BLaER1 (cell line): ENCODE results near the gene SMIM11.

ENCODE experiments used
- H3K27ac ChIP-seq: shearing (Covaris generic); formaldehyde crosslinking; 2 replicates; pipeline ENCODE4 v1.8.1; 2022
- H3K27me3 ChIP-seq: shearing (Covaris generic); formaldehyde crosslinking; 2 replicates; pipeline ENCODE4 v1.8.1; 2022
- H3K36me3 ChIP-seq: shearing (Covaris generic); formaldehyde crosslinking; 2 replicates; pipeline ENCODE4 v1.8.1; 2022
- H3K4me1 ChIP-seq: shearing (Covaris generic); formaldehyde crosslinking; 2 replicates; pipeline ENCODE4 v1.8.1; 2022
- H3K4me2 ChIP-seq: shearing (Covaris generic); formaldehyde crosslinking; 2 replicates; pipeline ENCODE4 v1.8.1; 2022
- H3K4me3 ChIP-seq: shearing (Covaris generic); formaldehyde crosslinking; 2 replicates; pipeline ENCODE4 v1.8.1; 2022
- H3K9ac ChIP-seq: shearing (Covaris generic); formaldehyde crosslinking; 2 replicates; pipeline ENCODE4 v1.8.1; 2022
- H3K9me3 ChIP-seq: shearing (Covaris generic); formaldehyde crosslinking; 2 replicates; pipeline ENCODE4 v1.8.1; 2022
- H4K20me1 ChIP-seq: shearing (Covaris generic); formaldehyde crosslinking; 2 replicates; pipeline ENCODE4 v1.8.1; 2022
- Cebpa-rat ChIP-seq: shearing (Covaris generic); IDR thresholded peaks from 2 replicates; pipeline ENCODE4 v1.8.1; 2022

The SMIM11 gene

DNA sequence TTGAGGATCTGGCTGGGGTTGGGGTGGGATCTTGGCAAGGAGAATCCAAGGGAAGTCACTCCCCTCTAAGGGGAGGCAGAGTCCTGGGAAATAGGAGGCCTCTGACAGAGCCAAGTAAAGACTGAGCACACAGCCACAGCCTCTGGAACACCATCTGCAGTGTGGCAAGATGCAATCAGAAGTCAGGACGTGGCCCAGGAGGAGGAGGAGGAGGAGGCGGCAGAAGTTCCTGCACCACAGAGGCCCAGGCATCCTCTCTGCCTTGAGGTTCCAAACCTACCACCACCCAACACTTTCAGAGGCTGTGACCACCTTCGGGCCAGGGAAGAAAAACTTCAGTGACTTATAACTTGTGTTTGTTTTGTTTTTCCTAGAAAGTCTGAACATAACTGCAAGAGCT is 35.2 kb upstream of the SMIM11 start:
- no peak for TF ChIP-seq Cebpa-rat
- Histone ChIP-seq H3K27me3 (no peaks in the 10 kb centered on the region), H3K9me3 (no peaks in the 10 kb centered on the region), H3K27ac (no peak overlapping the region), H3K4me1 (peaks cover 8% of the 10 kb centered on the region; the same call in 1 of the 2 replicates), H3K4me3 (no peak overlapping the region), H3K36me3 (no peaks in the 10 kb centered on the region), H4K20me1 (no peaks in the 10 kb centered on the region), H3K9ac (no peak overlapping the region), H3K4me2 (no peak overlapping the region)

DNA sequence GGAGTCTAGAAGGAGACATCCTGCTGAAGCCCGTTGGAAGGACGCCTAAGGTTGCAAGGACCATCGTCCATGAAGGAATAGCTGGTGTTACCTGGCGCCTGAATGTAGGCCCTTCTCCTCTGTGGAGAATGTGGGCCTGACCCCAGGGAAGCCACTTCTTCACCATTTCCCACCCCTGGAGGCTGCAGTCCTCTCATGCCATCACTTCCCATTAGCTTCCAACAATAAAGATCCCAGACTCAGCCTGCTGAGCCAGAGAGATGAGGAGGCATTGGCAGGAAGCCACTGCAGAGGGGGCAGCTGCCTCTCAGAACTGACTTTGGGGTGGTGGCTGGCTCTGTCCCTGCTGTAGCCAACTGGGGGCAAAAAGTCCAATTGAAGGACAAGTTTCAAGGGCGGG is 32.8 kb upstream of the SMIM11 start:
- Histone ChIP-seq H4K20me1 (no peaks in the 10 kb centered on the region), H3K9me3 (no peaks in the 10 kb centered on the region), H3K4me2 (no peak overlapping the region), H3K4me3 (no peak overlapping the region), H3K36me3 (no peaks in the 10 kb centered on the region), H3K4me1 (no peaks in the 10 kb centered on the region), H3K27ac (no peak overlapping the region), H3K9ac (no peak overlapping the region), H3K27me3 (no peaks in the 10 kb centered on the region)
- TF ChIP-seq Cebpa-rat: no peak

DNA sequence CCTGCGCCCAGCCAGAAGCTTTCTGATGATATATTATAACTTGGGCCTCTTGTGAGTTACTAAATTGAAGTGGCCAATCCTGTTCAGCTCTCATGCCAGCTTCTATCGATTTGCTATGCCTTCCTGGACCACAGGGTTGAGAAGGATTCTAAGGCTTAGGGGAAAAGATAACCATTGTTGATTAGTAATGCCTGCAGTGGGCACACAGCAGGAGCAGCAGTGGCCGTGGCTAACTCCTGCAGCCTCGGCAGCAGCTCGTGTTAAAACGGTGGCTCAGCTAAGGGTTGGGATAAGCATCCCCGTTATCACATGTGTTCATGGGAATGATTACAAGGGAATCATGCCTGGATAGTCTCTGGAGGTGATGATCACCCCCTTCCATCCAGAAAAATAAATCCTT is 32.0 kb upstream of the SMIM11 start:
- H3K9me3 ChIP-seq: no peaks in the 10 kb centered on the region
- H3K4me1 ChIP-seq: no peaks in the 10 kb centered on the region
- H3K4me2 ChIP-seq: no peak overlapping the region
- no peak overlapping the region for H3K9ac ChIP-seq
- TF ChIP-seq Cebpa-rat: no peak
- H3K27ac ChIP-seq: no peak overlapping the region
- no peaks in the 10 kb centered on the region for H3K27me3 ChIP-seq
- no peaks in the 10 kb centered on the region for H3K36me3 ChIP-seq
- H3K4me3 ChIP-seq: no peak overlapping the region
- no peaks in the 10 kb centered on the region for H4K20me1 ChIP-seq

DNA sequence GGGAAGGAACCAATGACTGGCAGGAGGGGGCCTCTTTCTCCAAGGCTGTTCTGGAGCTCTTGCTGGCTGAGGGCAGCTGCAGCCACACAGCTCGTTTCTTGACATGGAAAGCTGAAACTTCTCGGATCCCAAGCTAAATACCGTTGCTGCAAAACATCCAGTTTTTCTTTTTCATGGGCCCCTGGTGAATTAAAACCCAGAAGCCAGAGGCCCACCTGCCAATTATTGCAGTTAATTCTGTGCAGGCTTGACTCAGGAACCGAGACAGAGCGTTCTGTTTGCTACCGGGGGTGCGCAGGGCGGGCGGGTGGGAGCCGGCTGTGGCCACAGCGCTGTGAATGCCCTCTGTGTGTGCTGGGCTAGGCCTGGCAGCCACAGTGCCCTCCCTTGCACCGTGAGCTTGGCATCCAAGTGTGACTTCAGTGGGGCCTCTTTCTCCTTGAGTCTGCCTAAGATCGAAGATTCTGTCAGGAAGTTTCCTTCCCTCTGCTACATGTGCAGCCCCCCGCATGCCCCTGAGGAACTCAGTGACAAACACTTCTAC is 31.4 kb upstream of the SMIM11 start:
- Histone ChIP-seq H3K27ac (no peak overlapping the region), H3K4me2 (no peak overlapping the region), H3K9ac (no peak overlapping the region), H3K4me3 (no peak overlapping the region), H3K9me3 (no peaks in the 10 kb centered on the region), H3K36me3 (no peaks in the 10 kb centered on the region), H4K20me1 (no peaks in the 10 kb centered on the region), H3K27me3 (no peaks in the 10 kb centered on the region), H3K4me1 (no peaks in the 10 kb centered on the region)
- TF ChIP-seq Cebpa-rat: no peak

DNA sequence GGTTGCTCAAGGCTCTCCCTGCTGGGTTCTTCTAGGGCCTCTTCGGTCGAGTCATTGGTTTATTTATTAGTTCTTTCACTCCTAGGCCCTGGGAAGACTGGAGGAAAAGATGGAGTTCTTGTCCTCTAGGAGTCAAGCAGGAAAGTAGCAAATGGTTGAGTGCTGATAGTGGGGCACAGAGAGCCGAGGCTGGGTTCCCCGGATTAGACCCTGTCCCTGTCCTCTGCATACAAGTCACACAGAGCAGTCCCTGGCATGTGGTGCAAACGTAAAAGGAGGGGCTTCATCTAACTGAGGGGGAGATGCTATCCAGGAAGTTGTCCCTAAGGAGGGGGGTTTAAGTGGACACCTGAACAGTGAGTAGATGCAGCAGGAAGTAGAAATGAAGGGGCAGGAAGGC is 30.7 kb upstream of the SMIM11 start:
- H3K27ac ChIP-seq: no peak overlapping the region
- no peaks in the 10 kb centered on the region for H3K27me3 ChIP-seq
- H3K4me2 ChIP-seq: no peak overlapping the region
- no peaks in the 10 kb centered on the region for H3K36me3 ChIP-seq
- no peaks in the 10 kb centered on the region for H3K9me3 ChIP-seq
- H3K4me1 ChIP-seq: no peaks in the 10 kb centered on the region
- H3K9ac ChIP-seq: no peak overlapping the region
- TF ChIP-seq Cebpa-rat: no peak
- H4K20me1 ChIP-seq: no peaks in the 10 kb centered on the region
- H3K4me3 ChIP-seq: no peak overlapping the region

DNA sequence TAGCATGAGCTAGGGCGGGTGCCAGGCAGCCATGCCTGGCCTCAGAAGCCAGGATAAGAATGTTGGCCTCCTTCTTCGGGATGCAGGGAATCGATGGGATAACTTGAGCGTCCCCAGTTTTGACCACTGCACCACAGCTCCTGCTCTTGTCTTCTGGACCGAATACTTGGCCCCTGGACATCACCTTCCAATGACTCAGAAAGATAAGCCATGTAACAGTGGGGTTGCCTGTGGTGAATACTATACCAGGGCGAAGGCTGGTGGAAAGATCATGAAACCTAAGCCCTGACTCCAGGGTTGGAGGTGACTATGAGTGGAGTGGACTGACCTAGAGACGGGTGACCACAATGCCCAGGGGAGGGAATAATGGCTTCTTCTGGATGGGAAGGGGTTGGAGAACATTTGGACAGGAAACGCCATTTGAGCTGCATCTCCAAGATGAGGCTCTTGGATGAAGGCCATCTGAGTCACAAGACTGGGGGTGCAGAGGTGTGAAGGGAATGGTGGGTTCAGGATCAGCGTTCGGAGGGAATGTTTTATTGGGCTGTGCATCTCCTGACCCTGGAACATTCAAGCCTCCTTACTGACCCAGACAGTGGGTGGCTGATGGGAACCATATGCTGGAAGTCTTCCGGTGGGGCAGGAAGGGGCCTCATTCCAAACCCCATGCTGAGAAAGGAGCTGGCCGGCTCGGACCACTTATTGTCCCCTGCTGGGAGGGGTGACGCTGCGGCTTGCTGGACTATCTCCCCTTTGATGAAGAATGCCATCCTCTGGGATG is 30.0 kb upstream of the SMIM11 start:
- Histone ChIP-seq H3K4me1 (no peaks in the 10 kb centered on the region), H3K4me2 (no peak overlapping the region), H4K20me1 (no peaks in the 10 kb centered on the region), H3K27ac (no peak overlapping the region), H3K4me3 (no peak overlapping the region), H3K27me3 (no peaks in the 10 kb centered on the region), H3K9me3 (no peaks in the 10 kb centered on the region), H3K9ac (no peak overlapping the region), H3K36me3 (no peaks in the 10 kb centered on the region)
- TF ChIP-seq Cebpa-rat: no peak

DNA sequence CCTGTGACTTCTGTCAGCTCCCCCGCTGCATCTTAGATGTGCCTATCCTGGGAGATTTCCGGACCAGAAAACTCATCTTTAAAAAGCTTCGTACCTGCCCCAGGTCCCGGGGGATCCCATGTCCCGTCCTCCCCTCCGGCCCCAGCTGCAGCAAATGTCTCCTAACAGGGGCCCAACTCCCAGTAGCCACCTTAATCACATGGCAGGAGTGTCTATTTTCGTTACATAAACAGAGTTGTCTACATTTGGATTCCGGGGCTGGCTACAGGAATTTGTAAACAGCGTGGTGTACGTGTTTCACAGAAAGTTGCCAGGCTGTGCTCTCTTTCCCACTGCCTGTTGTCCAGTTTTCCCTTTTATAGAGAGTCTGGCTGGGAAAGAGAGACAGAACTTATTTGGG is 29.4 kb upstream of the SMIM11 start:
- Histone ChIP-seq H4K20me1 (no peaks in the 10 kb centered on the region), H3K9ac (no peak overlapping the region), H3K4me1 (no peaks in the 10 kb centered on the region), H3K4me2 (no peak overlapping the region), H3K27me3 (no peaks in the 10 kb centered on the region), H3K36me3 (no peaks in the 10 kb centered on the region), H3K27ac (no peak overlapping the region), H3K4me3 (no peak overlapping the region), H3K9me3 (no peaks in the 10 kb centered on the region)
- TF ChIP-seq Cebpa-rat: no peak

DNA sequence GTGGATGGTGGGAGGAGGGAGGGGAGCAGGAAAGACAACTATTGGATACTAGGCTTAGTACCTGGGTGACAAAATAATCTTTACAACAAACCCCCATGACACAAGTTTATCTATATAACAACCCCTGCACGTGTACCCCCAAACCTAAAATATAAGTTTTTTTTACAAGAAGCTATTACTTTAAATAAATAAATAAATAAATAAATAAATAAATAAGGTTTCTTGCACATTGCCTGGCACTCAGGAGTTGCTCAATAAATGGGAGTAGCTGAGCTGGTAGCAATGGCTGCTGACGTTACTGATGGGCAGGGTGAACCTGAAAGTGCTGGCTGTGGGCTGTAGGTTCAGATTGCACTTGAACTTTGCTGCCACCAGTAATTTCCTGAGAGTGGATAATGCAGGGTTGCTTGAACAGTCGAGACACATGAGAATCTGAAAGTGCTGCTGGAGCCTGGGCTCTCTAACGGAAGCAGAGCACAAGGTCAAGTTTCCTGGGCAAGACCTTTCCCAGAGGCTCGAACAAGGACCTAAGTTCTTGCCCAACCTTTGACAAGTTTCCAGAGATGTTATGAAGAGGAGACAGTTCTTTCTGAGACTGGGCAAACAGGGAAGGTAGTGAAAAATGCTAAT is 26.3 kb upstream of the SMIM11 start:
- TF ChIP-seq Cebpa-rat: no peak
- no peaks in the 10 kb centered on the region for H3K4me1 ChIP-seq
- H3K9me3 ChIP-seq: no peaks in the 10 kb centered on the region
- H3K27ac ChIP-seq: no peak overlapping the region
- H4K20me1 ChIP-seq: no peaks in the 10 kb centered on the region
- no peak overlapping the region for H3K4me3 ChIP-seq
- H3K9ac ChIP-seq: no peak overlapping the region
- H3K27me3 ChIP-seq: no peaks in the 10 kb centered on the region
- H3K36me3 ChIP-seq: no peaks in the 10 kb centered on the region
- H3K4me2 ChIP-seq: no peak overlapping the region

DNA sequence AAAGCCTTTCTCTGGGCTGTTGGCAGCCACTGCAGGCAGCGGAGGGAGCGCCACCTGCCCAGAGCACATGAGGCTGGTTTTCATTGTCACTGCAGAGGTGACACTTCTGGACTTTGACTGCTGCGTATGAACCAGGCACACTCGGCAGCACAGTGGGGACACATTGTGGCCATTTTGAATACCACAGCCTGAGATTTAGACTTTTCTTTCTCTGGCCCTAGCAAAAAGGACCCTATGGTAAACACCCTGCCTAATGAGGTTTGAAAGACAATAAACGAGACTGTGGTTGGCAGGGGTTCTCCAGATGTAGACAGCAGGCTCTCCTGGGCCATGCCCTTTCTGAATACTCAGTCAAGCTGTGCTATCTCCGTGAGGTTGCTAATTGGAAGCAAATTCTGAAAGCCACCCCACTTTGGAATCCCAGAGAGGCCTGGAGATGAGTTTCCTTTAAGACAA is 23.5 kb upstream of the SMIM11 start:
- H3K36me3 ChIP-seq: no peaks in the 10 kb centered on the region
- no peaks in the 10 kb centered on the region for H4K20me1 ChIP-seq
- no peaks in the 10 kb centered on the region for H3K9me3 ChIP-seq
- no peaks in the 10 kb centered on the region for H3K27me3 ChIP-seq
- TF ChIP-seq Cebpa-rat: no peak
- no peak overlapping the region for H3K9ac ChIP-seq
- H3K4me2 ChIP-seq: no peak overlapping the region
- no peak overlapping the region for H3K27ac ChIP-seq
- no peaks in the 10 kb centered on the region for H3K4me1 ChIP-seq
- H3K4me3 ChIP-seq: no peak overlapping the region

DNA sequence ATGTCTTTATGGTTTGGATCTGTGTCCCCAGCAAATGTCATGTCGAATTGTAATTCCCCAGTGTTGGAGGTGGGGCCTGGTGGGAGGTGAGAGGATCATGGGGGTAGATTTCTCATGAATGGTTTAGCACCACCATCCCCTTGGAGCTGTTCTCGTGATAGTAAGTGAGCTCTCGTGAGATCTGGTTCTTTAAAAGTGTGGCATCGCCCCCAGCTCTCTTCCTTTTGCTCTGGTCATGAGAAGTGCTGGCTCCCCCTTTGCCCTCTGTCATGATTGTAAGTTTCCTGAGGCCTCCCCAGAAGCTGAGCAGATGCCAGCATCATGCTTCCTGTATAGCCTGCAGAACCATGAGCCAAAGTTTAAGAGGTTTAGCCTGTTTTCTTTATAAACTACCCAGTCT is 22.8 kb upstream of the SMIM11 start:
- no peaks in the 10 kb centered on the region for H4K20me1 ChIP-seq
- no peak overlapping the region for H3K4me3 ChIP-seq
- no peaks in the 10 kb centered on the region for H3K36me3 ChIP-seq
- no peak overlapping the region for H3K27ac ChIP-seq
- no peak overlapping the region for H3K9ac ChIP-seq
- TF ChIP-seq Cebpa-rat: no peak
- 0 out of 2 replicates have a peak, but pooled peaks cover 2% of the 10 kb centered on the region for H3K9me3 ChIP-seq
- H3K4me1 ChIP-seq: no peaks in the 10 kb centered on the region
- H3K4me2 ChIP-seq: no peak overlapping the region
- no peaks in the 10 kb centered on the region for H3K27me3 ChIP-seq
